Adrenal gland (tissue), 12 donors: ENCODE results near the gene MANEAL. TPM values are rescaled to one million over a fixed set of nuclear protein-coding genes. Genes with fewer than 3 reads are reported as not detected.
"Not testable (repeated sequence)": the region's sequence is repeated elsewhere in the genome, so short reads cannot be mapped to it uniquely, and the experiment has no call there.

Source experiments
- DNase-seq, 7 donors: peaks; one replicate each; pipeline ENCODE4 v3.0.0-alpha.2; 2019 to 2020
- H3K27ac ChIP-seq, 5 donors: fragments of 200-600 bp; sonication (generic) in 4 of 5; 1 replicate in 3 of 5; 2 replicates in 2 of 5; pipeline versions ENCODE4 v1.5.1 to v1.8.0; 2016 to 2020; ENCODE audit warnings: mild to moderate bottlenecking in 1 of 5
- H3K27me3 ChIP-seq: fragments of 200-600 bp; 2 replicates; pipeline ENCODE4 v1.8.0; 2021
- H3K36me3 ChIP-seq, 2 donors: fragments of 200-600 bp; replicated peaks in 1 of 2; 1 replicate in 1 of 2; 2 replicates in 1 of 2; pipeline versions ENCODE4 v1.5.1 to v1.8.0; 2018 to 2022
- H3K4me1 ChIP-seq, 2 donors: fragments of 200-600 bp; replicated peaks in 1 of 2; 1 replicate in 1 of 2; 2 replicates in 1 of 2; pipeline versions ENCODE4 v1.5.1 to v1.8.0; 2018 to 2021
- H3K4me3 ChIP-seq, 4 donors: fragments of 200-600 bp; sonication (generic) in 3 of 4; one replicate each; pipeline ENCODE4 v1.5.1; 2016 to 2018
- H3K9me3 ChIP-seq, 3 donors: fragments of 200-600 bp; sonication (generic) in 1 of 3; replicated peaks in 1 of 3; 1 replicate in 2 of 3; 2 replicates in 1 of 3; pipeline versions ENCODE4 v1.5.1 to v1.8.0; 2016 to 2021
- POLR2A ChIP-seq, 2 donors: fragments of 450-650 bp; IDR thresholded peaks; one replicate each; pipeline ENCODE4 v1.6.1; 2017; ENCODE audit warnings: antibody characterized with exemption in 2 of 2, mild to moderate bottlenecking in 2 of 2, moderate library complexity in 1 of 2
- WGBS, 4 donors: extraction: QIAGEN DNeasy Blood & Tissue Kit in 2 of 4; methylation state at CpG; one replicate each; pipeline versions ENCODE4 v1.1.5 to v1.1.7; 2013 to 2017; 5-methylcytosine and 5-hydroxymethylcytosine counted together
- intact Hi-C, 2 donors: fragments of 100-400 bp; cut with DNase I; formaldehyde crosslinking; loops; one replicate each; pipeline versions ENCODE4 v1.14.1 to v1.15.0; 2022 to 2023
- polyA plus RNA-seq, 3 donors: library from polyadenylated mRNA; stranded (reverse); fragments of 200-250 nt in 2 of 3; fragments of 350-450 nt in 1 of 3; fragmentation: Illumina TruSeq in 1 of 3; extraction: RNeasy Lipid Tissue Mini Kit (QIAGEN cat#74804) in 1 of 3; gene quantifications; one replicate each; pipeline ENCODE4 v1.2.3, GENCODE V29; 2013 to 2014
- total RNA-seq, 9 donors: library from RNA; depleted of rRNA in 4 of 9; stranded (reverse); fragments of >200 nt in 4 of 9; fragments of 120-200 nt in 1 of 9; fragmentation: NEBNext Ultra II Directional in 1 of 9; extraction: Animal tissue kit (Norgen Biotek cat#: 25700) in 1 of 9; gene quantifications; one replicate each; pipeline versions ENCODE4 v1.1.0 to v1.2.4, GENCODE V29; 2013 to 2023
- TF ChIP-seq, protein P1 (sequence below), 6 experiments: fragments of 450-650 bp in 4 of 6; fragments of 200-600 bp in 2 of 6; sonication (generic) in 1 of 6; IDR thresholded peaks; 1 replicate in 5 of 6; 2 replicates in 1 of 6; pipeline versions ENCODE4 v1.5.1 to v1.8.0; 2016 to 2021; ENCODE audit warnings: antibody characterized with exemption in 6 of 6, mild to moderate bottlenecking in 2 of 6, moderate library complexity in 1 of 6
- donor health status: healthy with polysubstance abuse.
- donor health status: Bipolar disorder and iron deficiency.
- donor health status: DM: yes; HTN: yes; CAD: no.
- donor health status: DM: no; HTN: no; CAD: no.
- donor health status: DM: no; HTN: no; CAD: no.
- donor health status: DM: yes; HTN: yes; CAD: no.

The MANEAL gene
- total and polyA plus RNA-seq, 12 donors = 4.0 to 13.1 (median 8.3) TPM

DNA sequence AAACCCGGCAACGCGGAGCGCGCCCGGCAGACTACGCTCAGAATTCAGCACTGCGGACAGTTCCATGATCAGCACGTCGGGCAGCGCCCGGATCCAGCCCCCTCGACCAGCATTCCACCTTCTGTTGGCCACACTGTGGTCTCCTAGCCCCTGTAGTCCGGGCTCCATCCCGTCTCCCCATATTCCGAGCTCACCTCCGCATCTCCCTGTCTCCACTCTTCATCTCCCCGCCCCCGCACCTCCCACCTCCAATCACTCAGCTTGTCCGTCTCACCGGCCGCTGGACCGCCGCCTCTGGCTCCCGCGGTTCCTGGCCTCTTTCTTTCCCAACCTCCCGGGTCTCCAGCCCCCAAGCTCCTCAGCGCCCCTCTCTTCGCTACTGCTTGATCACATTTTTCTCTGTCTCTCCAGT is 29.2 kb upstream of the MANEAL start:
- H3K9me3 ChIP-seq = no peaks in the 10 kb centered on the region
- 4 to 9% (median 8%) methylated on average over 17 to 29 of the region's 29 CpGs for WGBS, 4 donors
- no peak overlapping the region for H3K4me3 ChIP-seq
- TF ChIP-seq POLR2A (IDR thresholded peaks at IDR 0.05) = no peak
- TF ChIP-seq, protein P1, sequence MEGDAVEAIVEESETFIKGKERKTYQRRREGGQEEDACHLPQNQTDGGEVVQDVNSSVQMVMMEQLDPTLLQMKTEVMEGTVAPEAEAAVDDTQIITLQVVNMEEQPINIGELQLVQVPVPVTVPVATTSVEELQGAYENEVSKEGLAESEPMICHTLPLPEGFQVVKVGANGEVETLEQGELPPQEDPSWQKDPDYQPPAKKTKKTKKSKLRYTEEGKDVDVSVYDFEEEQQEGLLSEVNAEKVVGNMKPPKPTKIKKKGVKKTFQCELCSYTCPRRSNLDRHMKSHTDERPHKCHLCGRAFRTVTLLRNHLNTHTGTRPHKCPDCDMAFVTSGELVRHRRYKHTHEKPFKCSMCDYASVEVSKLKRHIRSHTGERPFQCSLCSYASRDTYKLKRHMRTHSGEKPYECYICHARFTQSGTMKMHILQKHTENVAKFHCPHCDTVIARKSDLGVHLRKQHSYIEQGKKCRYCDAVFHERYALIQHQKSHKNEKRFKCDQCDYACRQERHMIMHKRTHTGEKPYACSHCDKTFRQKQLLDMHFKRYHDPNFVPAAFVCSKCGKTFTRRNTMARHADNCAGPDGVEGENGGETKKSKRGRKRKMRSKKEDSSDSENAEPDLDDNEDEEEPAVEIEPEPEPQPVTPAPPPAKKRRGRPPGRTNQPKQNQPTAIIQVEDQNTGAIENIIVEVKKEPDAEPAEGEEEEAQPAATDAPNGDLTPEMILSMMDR (IDR thresholded peaks at IDR 0.05) = no peak
- H3K27me3 ChIP-seq = peaks cover 53% of the 10 kb centered on the region
- intact Hi-C loops = no loop called here
- no peaks in the 10 kb centered on the region for H3K36me3 ChIP-seq
- no peak overlapping the region for H3K27ac ChIP-seq
- no peaks in the 10 kb centered on the region for H3K4me1 ChIP-seq
- peak in 6 of 7 donors; percentile 34 to 59 (median 44) for DNase-seq

DNA sequence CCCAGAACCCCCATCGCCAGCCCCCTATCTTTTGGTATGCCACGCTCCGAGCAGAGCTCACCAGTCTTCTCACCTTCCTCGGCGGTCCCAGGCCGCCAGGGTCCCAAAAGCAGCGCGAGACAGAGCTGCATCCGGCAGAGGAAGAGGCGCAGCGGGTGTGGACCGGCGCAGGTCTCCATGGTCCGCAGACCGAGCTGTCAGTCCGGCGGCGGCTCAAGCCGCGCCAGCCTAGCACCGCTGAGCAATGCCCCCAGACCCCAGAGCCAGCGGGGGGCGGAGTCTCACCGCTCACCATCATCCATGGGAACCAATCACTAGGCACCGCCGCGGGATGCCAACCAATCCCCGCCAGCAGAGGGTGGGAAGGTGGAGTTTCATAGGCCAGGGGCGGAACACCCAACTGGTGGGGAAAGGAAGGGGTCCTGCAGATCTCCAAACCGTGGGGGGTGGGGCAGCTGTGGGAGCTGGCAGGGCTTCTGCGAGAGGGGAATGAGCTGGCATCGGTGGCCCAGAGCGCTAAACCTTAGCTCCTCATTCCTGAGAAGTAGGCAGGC is 28.7 kb upstream of the MANEAL start, which contains the start of gene EPHA10:
TSS of gene EPHA10 (minus strand) at position 233 of the 554 bp plus-strand sequence. CDS start at position 179, 54 bp downstream.
- no peak within 1 kb of the TSS for H3K4me3 ChIP-seq
- no peaks in the 10 kb centered on the region for H3K9me3 ChIP-seq
- intact Hi-C loops = no loop called here
- WGBS, 4 donors = 3 to 10% (median 6%) methylated on average over 9 to 33 of the region's 33 CpGs
- no peak within 1 kb of the TSS for H3K27ac ChIP-seq
- no peak for DNase-seq
- no peaks in the 10 kb centered on the region for H3K36me3 ChIP-seq
- no peaks in the 10 kb centered on the region for H3K4me1 ChIP-seq
- peaks cover 53% of the 10 kb centered on the region for H3K27me3 ChIP-seq
- TF ChIP-seq POLR2A (IDR thresholded peaks at IDR 0.05) = no peak
- TF ChIP-seq, protein P1 (IDR thresholded peaks at IDR 0.05) = no peak

DNA sequence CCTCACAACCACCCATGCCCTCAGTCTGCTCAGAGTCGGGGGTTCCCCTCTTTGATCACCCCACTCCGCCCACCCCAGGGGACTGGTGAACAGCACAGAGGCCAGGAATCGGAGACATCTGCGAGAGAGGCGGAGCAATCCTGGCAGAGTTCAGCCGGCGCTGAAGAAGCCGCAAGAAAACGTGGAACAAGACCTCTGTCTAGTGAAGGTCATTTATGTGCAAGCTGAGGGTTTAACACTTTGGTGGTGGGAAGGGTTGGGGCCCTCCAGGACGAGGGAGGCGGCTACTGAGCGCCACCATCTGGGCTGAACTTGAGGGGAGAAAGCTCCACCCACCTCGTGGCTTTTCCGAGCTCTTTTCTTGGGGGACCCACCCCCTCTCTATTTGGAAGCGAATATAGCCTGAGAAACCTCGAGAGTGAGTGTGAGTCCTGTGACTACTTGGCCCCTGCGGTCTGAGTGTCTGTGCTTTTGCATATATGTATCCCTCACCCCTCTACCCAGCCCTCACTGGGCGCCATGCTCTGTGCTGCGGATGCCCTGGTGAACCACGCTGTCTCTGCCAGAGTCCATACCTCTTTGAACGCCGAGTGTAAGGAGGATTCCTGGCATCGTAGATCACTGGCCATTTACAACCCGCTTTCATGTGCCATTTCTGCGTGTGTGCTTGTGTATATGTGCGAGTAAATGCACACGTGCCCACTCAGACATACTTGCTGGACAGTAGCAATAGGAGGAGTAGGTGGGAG is 27.6 kb upstream of the MANEAL start:
- DNase-seq = no peak
- H3K36me3 ChIP-seq = no peaks in the 10 kb centered on the region
- 2 to 11% (median 5%) methylated on average over 4 to 27 of the region's 27 CpGs for WGBS, 4 donors
- H3K4me1 ChIP-seq = no peaks in the 10 kb centered on the region
- no peaks in the 10 kb centered on the region for H3K9me3 ChIP-seq
- no peak overlapping the region for H3K27ac ChIP-seq
- peaks cover 53% of the 10 kb centered on the region for H3K27me3 ChIP-seq
- no peak overlapping the region for H3K4me3 ChIP-seq
- intact Hi-C loops = no loop called here
- TF ChIP-seq POLR2A (IDR thresholded peaks at IDR 0.05) = no peak
- TF ChIP-seq, protein P1 (IDR thresholded peaks at IDR 0.05) = no peak

DNA sequence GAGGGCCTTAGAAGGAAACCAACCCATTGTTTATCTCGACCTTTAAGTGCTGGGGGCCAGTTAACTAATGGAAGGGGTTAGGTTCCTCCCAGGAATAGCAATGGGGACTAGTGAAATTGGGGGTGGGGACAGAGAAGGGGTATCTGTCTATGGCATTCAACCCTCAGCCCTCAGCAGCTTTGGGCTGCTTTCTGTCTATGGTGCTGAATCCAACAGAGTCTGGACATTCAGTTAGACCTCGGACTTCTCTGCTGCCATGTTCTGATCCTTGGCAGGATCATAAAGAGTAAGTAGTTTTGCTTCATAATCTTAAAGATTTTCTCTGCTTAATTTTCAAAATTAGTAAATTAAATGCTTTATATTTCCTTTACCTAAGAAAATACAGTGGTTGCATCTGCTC is 26.2 kb upstream of the MANEAL start:
- WGBS, 4 donors = 0 to 31% (median 30%) methylated on average over 2 of the region's 2 CpGs
- peaks cover 41% of the 10 kb centered on the region for H3K27me3 ChIP-seq

DNA sequence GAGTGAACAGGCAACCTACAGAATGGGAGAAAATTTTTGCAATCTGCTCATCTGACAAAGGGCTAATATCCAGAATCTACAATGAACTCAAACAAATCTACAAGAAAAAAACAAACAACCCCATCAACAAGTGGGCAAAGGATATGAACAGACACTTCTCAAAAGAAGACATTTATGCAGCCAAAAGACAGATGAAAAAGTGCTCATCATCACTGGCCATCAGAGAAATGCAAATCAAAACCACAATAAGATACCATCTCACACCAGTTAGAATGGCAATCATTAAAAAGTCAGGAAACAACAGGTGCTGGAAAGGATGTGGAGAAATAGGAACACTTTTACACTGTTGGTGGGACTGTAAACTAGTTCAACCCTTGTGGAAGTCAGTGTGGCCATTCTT is 22.2 kb upstream of the MANEAL start:
- H3K27me3 ChIP-seq, intact Hi-C loops, DNase-seq: not testable (repeated sequence)

More for the DNA sequence above, 26.2 kb upstream of the MANEAL start:
- H3K36me3 ChIP-seq = no peaks in the 10 kb centered on the region
- no peaks in the 10 kb centered on the region for H3K4me1 ChIP-seq
- no peak overlapping the region for H3K27ac ChIP-seq
- intact Hi-C loops = no loop called here
- no peaks in the 10 kb centered on the region for H3K9me3 ChIP-seq
- H3K4me3 ChIP-seq = no peak overlapping the region
- no peak for DNase-seq
- TF ChIP-seq, protein P1 (IDR thresholded peaks at IDR 0.05) = no peak
- TF ChIP-seq POLR2A (IDR thresholded peaks at IDR 0.05) = no peak

More for the DNA sequence above, 22.2 kb upstream of the MANEAL start:
- H3K4me3 ChIP-seq, H3K4me1 ChIP-seq, H3K9me3 ChIP-seq, H3K36me3 ChIP-seq, H3K27ac ChIP-seq: not testable (repeated sequence)
